ENCODE data around the gene MASP2.
A peak's percentile ranks its signal among the peaks of the same experiment; 100 is the strongest.
"Not testable (repeated sequence)": the region's sequence is repeated elsewhere in the genome, so short reads cannot be mapped to it uniquely, and the experiment has no call there.

MASP2 gene

DNA sequence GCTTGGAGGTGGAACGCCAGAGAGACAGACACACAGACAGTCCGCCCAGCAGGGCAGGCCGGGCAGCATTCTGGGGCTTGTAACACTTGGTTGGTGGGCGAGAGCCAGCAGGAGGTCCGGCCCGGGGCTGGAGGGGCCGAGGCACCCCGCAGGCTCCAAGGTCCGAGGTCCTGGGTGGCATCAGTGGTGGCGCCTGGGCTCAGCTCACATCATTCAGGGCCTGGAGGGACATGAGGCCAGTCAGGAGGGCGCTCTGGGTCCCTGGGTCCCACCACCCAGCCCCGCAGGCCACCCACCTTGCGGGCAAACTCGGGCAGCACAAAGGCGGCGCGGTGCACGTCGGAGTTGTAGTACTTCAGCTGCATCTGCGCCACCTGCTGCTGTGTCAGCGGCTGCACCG lies 7.6 kb upstream of the MASP2 start:
- no peak overlapping the region for H3K4me3 ChIP-seq (ENCODE audit: low read depth, low read length)
- TF ChIP-seq, protein P1, sequence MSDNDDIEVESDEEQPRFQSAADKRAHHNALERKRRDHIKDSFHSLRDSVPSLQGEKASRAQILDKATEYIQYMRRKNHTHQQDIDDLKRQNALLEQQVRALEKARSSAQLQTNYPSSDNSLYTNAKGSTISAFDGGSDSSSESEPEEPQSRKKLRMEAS (IDR thresholded peaks at IDR 0.05; ENCODE audit: low read depth, low read length): no peak
- TF ChIP-seq, protein P2, sequence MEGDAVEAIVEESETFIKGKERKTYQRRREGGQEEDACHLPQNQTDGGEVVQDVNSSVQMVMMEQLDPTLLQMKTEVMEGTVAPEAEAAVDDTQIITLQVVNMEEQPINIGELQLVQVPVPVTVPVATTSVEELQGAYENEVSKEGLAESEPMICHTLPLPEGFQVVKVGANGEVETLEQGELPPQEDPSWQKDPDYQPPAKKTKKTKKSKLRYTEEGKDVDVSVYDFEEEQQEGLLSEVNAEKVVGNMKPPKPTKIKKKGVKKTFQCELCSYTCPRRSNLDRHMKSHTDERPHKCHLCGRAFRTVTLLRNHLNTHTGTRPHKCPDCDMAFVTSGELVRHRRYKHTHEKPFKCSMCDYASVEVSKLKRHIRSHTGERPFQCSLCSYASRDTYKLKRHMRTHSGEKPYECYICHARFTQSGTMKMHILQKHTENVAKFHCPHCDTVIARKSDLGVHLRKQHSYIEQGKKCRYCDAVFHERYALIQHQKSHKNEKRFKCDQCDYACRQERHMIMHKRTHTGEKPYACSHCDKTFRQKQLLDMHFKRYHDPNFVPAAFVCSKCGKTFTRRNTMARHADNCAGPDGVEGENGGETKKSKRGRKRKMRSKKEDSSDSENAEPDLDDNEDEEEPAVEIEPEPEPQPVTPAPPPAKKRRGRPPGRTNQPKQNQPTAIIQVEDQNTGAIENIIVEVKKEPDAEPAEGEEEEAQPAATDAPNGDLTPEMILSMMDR (IDR thresholded peaks at IDR 0.05; ENCODE audit: low read depth, low read length): no peak
- TF ChIP-seq POLR2A (IDR thresholded peaks at IDR 0.05; ENCODE audit: extremely low read depth, insufficient read length) (no peak), MYC (IDR thresholded peaks at IDR 0.05; ENCODE audit: low read depth, low read length) (no peak)
- DNase-seq (ENCODE audit: low read depth): no peak

DNA sequence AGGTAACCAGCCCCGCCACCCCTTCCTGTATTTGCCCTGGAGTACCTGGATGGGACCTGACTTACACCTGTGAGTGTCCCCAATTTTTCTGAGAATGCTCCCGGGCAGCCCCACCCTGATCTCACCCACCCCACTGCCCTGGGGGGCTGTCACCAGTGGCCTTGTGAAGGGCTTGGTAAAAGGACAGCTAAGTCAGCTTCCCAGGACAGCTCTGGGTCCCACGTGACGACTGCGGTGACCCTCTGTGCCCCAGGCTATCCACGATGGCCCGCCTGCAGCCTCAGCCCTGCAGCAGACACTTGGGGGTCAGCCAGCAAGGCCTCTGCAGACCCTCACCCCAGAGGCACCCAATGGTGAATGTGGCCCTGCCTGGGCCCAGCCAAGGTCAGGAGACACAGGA lies 7.1 kb upstream of the MASP2 start:
- no peak for DNase-seq (ENCODE audit: low read depth)
- TF ChIP-seq, protein P2 (IDR thresholded peaks at IDR 0.05; ENCODE audit: low read depth, low read length): no peak
- TF ChIP-seq MYC (IDR thresholded peaks at IDR 0.05; ENCODE audit: low read depth, low read length): no peak
- TF ChIP-seq, protein P1 (IDR thresholded peaks at IDR 0.05; ENCODE audit: low read depth, low read length): no peak
- no peak for TF ChIP-seq POLR2A (IDR thresholded peaks at IDR 0.05; ENCODE audit: extremely low read depth, insufficient read length)
- no peak overlapping the region for H3K4me3 ChIP-seq (ENCODE audit: low read depth, low read length)

DNA sequence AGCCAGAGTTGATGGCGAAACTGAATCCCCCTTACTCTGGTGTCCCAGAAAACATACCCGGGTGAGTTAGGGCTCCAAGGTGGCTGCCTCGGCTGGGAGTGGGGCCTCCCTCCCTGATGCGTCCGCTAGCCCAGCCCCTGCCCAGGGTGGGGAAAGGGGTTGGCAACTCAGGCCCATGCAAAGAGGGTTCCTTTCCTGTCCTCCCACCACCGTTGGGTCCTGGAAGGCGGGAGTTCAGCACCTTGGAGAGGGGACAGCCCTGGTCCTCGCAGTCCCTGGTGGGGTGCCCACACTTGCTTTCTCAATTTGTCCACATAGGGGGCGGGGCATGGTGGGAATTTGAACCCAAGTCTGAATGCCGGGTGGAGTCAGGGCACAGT lies 6.7 kb upstream of the MASP2 start:
- peak; percentile 65 for DNase-seq (ENCODE audit: low read depth)
- H3K4me3 ChIP-seq (ENCODE audit: low read depth, low read length): no peak overlapping the region
- TF ChIP-seq MYC (IDR thresholded peaks at IDR 0.05; ENCODE audit: low read depth, low read length): no peak
- TF ChIP-seq, protein P1 (IDR thresholded peaks at IDR 0.05; ENCODE audit: low read depth, low read length): peak; percentile 42; the same call in 1 of the 2 replicates

DNA sequence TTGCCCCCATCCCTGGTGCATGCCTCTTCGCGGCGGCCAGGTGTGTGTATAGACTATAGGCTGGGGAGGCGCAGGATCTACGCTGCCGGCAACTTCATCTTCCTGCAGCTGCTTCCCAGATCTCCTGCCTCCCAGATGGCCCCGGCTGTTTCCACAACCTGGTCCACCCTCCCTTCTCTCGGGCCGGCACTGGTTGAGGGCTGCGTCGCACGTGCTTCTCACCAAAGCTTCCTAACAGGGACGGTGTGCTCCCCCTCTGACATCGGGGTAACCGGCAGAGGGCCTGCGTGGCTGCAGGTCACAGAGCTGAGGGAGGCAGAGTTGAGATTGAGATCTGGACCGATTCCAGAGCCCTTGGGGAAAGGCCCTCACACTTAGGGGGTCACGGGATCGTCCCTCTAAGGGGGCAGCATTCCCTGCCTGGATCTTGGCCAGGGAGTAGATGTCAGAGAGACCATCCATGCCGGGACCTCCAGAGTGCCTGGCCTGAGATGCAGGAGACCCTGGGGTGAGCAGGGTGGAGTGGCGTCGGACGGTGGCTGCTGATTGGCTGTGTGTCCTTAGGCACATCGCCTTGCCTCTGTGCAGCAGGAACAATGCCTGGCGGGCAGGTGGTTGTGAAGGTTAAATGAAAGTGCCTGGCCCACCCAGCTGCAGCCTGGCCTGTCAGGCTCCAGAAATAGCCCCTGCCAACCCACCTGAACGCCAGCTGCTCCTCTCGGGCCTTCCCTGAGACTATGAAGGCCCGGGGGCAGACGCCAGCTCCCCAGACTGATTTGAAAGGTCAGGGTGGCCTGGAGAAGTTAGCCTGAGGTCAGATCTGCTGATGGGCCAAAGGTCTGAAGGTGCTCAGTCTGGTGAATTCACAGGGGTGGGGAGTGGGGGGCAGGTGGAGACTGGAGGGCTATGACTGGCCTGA lies 6.1 kb upstream of the MASP2 start:
- H3K4me3 ChIP-seq (ENCODE audit: low read depth, low read length): no peak overlapping the region
- DNase-seq (ENCODE audit: low read depth): peak; percentile 51
- TF ChIP-seq, protein P2 (IDR thresholded peaks at IDR 0.05; ENCODE audit: low read depth, low read length): no peak
- TF ChIP-seq, protein P1 (IDR thresholded peaks at IDR 0.05; ENCODE audit: low read depth, low read length): no peak
- TF ChIP-seq POLR2A (IDR thresholded peaks at IDR 0.05; ENCODE audit: extremely low read depth, insufficient read length) (no peak), MYC (IDR thresholded peaks at IDR 0.05; ENCODE audit: low read depth, low read length) (no peak)

DNA sequence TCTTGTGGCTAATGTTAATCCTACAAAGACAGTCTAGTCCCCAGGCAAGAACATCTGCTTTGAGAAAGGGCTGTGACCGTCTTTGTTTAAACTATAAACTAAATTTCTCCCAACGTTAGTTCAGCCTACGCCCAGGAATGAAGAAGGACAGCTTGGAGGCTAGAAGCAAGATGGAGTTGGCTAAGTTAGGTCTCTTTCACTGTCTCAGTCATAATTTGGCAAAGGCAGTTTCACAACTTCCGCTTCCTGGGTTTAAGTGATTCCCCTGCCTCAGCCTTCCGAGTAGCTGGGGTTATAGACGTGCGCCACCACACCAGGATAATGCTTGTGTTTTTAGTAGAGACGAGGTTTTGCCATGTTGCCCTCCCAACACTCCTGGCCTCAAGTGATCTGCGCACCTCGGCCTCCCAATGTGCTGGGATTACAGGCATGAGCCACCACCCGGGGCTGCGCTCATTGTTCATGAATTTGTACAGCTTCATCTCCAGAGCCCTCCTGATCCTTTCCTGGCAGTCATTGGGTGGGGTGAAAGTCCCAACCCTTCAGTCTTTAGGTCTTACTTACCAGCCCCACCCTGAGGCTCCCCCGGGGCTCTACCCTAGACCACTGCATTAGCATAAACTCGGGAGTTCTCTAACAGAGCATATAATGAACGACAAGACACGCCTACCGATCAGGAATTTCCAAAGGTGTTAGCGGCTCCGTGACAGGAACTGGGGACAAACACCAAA lies 4.9 kb upstream of the MASP2 start:
- TF ChIP-seq, protein P2 (IDR thresholded peaks at IDR 0.05; ENCODE audit: low read depth, low read length): no peak
- TF ChIP-seq POLR2A (IDR thresholded peaks at IDR 0.05; ENCODE audit: extremely low read depth, insufficient read length) (no peak), MYC (IDR thresholded peaks at IDR 0.05; ENCODE audit: low read depth, low read length) (no peak)
- TF ChIP-seq, protein P1 (IDR thresholded peaks at IDR 0.05; ENCODE audit: low read depth, low read length): no peak
- peak overlapping the region; percentile 1 for H3K4me3 ChIP-seq (ENCODE audit: low read depth, low read length)
- DNase-seq (ENCODE audit: low read depth): peak; percentile 92

DNA sequence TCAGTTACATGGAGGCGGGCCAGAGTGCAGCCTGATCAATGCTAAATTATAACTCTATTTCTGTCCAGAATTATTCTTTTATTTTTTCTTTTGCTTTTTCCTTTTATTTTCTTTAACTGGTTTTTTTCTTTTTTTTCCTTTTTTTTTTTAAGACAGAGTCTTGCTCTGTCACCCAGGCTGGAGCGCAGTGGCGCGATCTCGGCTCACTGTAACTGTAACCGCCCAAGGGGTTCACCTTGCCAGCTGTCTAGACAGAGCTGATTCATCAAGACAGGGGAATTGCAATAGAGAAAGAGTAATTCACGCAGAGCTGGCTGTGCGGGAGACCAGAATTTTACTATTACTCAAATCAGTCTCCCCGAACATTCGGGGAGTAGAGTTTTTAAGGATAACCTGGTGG lies 4.1 kb upstream of the MASP2 start:
- not testable (repeated sequence) for H3K4me3 ChIP-seq (ENCODE audit: low read depth, low read length); DNase-seq (ENCODE audit: low read depth)
